Measurements from ENCODE around the gene SENP1. TPM values are rescaled to one million over a fixed set of nuclear protein-coding genes. Genes with fewer than 3 reads are reported as not detected.

SENP1 gene
- total RNA-seq, 1 donor: 43.8 TPM

DNA sequence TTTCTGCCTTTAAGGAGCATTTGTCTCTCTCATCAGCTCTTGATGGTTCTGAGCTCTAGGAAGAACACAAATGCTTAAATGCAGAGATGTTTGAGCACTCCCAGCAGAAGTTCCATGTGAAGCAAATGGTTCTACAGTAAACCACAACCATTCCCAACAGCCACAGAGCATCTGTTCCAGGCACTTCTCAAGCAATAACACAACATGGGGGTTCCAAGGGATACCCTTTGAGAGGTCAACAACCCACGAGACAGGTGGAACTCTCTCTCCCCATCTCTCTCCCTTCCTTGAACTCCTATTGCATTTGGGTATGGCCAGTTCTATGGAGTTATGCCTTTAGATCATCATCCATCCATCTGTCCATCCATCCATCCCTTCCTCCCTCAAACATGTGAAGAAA, 96.4 kb downstream of the SENP1 start:
- TF ChIP-seq, protein P1, sequence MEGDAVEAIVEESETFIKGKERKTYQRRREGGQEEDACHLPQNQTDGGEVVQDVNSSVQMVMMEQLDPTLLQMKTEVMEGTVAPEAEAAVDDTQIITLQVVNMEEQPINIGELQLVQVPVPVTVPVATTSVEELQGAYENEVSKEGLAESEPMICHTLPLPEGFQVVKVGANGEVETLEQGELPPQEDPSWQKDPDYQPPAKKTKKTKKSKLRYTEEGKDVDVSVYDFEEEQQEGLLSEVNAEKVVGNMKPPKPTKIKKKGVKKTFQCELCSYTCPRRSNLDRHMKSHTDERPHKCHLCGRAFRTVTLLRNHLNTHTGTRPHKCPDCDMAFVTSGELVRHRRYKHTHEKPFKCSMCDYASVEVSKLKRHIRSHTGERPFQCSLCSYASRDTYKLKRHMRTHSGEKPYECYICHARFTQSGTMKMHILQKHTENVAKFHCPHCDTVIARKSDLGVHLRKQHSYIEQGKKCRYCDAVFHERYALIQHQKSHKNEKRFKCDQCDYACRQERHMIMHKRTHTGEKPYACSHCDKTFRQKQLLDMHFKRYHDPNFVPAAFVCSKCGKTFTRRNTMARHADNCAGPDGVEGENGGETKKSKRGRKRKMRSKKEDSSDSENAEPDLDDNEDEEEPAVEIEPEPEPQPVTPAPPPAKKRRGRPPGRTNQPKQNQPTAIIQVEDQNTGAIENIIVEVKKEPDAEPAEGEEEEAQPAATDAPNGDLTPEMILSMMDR (IDR thresholded peaks at IDR 0.05; ENCODE audit: insufficient read depth, low read length): no peak
- no peak for DNase-seq (ENCODE audit: low read depth)
- H3K4me3 ChIP-seq (ENCODE audit: low read depth, low read length): no peak overlapping the region

DNA sequence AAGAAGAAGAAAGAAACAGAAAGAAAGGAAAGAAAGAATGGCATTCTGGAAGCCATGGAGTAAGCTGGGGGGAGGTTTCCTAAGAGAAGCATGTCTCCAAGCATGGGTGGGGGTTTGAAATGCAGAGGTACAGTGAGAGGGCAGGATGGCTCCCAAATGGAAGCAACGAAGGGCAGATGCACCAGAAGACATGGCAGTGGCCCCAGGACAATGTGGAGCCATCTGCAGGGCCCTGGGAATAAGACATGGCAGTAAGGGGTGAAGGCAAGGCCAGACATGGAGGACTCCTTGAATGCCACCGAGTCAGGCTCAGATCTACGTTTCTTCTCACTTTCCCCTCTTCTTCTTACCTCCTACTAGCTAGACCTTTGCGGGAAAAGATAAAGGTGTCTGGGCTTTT, 96.9 kb downstream of the SENP1 start:
- no peak overlapping the region for H3K4me3 ChIP-seq (ENCODE audit: low read depth, low read length)
- TF ChIP-seq, protein P1 (IDR thresholded peaks at IDR 0.05; ENCODE audit: insufficient read depth, low read length): no peak
- no peak for DNase-seq (ENCODE audit: low read depth)

GRCh38 chr12:48008349-48008748, 97.5 kb downstream of the SENP1 start:
- H3K4me3 ChIP-seq (ENCODE audit: low read depth, low read length): no peak overlapping the region
- TF ChIP-seq, protein P1 (IDR thresholded peaks at IDR 0.05; ENCODE audit: insufficient read depth, low read length): no peak
- DNase-seq (ENCODE audit: low read depth): no peak

DNA sequence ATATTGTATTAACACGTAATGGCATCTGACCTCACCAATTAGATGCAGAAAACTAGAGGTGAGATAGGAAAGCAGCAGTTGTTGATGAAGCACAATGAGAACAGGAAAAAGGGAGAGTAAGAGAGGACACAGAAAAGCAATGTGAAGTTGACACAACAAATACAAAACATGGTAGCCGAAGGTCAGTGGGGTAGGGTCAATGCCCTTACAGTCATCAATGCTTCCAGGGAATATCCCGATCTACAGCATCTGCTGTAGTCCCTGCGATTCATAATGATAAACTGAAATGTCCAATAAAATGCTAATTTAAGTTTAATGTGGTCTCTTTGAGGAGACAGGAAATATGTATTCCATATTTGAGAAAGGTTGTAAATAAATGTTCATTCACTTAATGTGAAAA, 98.7 kb downstream of the SENP1 start:
- TF ChIP-seq, protein P1 (IDR thresholded peaks at IDR 0.05; ENCODE audit: insufficient read depth, low read length): no peak
- DNase-seq (ENCODE audit: low read depth): no peak
- no peak overlapping the region for H3K4me3 ChIP-seq (ENCODE audit: low read depth, low read length)

DNA sequence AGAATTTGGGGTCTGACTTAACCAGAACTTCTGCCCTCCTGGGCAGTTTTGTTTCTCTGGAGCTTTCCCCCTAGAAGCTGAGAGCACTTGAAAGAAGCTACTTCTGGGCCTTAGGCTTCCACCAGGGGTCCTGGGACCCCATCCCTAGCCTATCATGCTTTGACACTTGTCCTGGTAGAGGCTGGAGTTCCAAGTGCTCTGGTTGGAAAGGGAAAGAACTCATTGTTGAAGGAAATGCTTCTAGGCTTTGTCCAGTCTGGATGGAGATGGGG, 100.2 kb downstream of the SENP1 start:
- TF ChIP-seq, protein P1 (IDR thresholded peaks at IDR 0.05; ENCODE audit: insufficient read depth, low read length): no peak
- no peak for DNase-seq (ENCODE audit: low read depth)
- H3K4me3 ChIP-seq (ENCODE audit: low read depth, low read length): no peak overlapping the region

DNA sequence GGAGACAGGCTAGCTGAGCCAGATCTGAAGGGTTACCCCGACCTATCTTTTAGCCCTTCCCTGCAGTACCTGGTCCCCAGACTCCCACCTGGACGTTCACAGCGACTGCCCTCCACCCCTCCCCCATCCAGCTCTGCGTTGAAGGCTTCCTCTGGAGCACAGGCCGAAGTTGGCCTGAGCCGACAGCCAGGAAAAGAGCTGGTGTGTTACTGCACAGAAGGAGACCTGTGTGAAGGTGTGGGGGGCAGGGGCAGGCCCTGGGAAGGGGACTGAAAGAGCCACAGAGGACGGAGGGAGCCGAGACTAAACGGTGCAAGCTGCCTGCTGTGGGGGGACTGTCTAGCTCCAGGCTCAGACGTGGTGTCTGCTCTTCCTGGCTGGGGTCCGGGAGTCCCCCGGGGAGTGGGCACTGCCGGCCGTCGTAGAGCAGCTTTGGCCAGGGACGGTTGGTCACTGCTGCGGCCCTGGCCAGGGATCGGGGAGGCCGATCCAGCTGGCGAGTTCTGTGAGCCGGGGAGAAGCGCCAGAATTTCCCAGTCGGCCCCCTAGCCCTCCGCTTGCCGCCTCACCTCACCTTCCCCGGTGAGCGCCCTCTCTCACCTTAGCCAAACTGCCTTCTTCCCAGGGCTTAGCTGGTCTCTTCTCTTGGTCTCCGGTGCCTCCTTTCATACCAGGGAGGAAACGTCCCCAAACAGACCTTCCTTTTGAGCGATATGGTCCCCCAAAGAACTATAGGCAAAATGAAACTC, 100.7 kb downstream of the SENP1 start:
- TF ChIP-seq, protein P1 (IDR thresholded peaks at IDR 0.05; ENCODE audit: insufficient read depth, low read length): no peak
- H3K4me3 ChIP-seq (ENCODE audit: low read depth, low read length): no peak overlapping the region
- DNase-seq (ENCODE audit: low read depth): no peak

All from fibroblast of the aortic adventitia (primary cell).